WTC11 (cell line): ENCODE results near the gene TPP1.

ENCODE experiments used
- CTCF ChIP-seq: fragments of 200-600 bp; IDR thresholded peaks from 2 replicates; pipeline ENCODE4 v1.8.0; 2022; ENCODE audit warnings: antibody characterized with exemption
- SP1 ChIP-seq: sonication (generic); formaldehyde crosslinking; conservative IDR thresholded peaks from 2 replicates; pipeline ENCODE4 v1.8.1; 2022; ENCODE audit warnings: missing genetic modification reagents
- TEAD1 ChIP-seq: sonication (generic); formaldehyde crosslinking; IDR thresholded peaks from 2 replicates; pipeline ENCODE4 v1.8.0; 2022; ENCODE audit warnings: mild to moderate bottlenecking, missing genetic modification reagents
- ZNF121 ChIP-seq: sonication (generic); formaldehyde crosslinking; IDR thresholded peaks from 2 replicates; pipeline ENCODE4 v1.8.0; 2023; ENCODE audit warnings: missing genetic modification reagents
- ZNF138 ChIP-seq: sonication (generic); formaldehyde crosslinking; conservative IDR thresholded peaks from 2 replicates; pipeline ENCODE4 v1.8.1; 2022; ENCODE audit warnings: mild to moderate bottlenecking, moderate library complexity, missing genetic modification reagents

GRCh38 chr11:6596239-6596877 is 22.9 kb downstream of the TPP1 start:
- TF ChIP-seq CTCF (no peak), SP1 (CRISPR knock-in tag) (no peak), ZNF121 (no peak), ZNF138 (CRISPR knock-in tag) (no peak), TEAD1 (CRISPR knock-in tag) (no peak)
